GM21381 (cell line): ENCODE measurements around the gene MMP25.

Experiments used
- ATAC-seq: cut with Tn5 transposase; IDR thresholded peaks from one replicate; pipeline ENCODE4 v1.9.1; 2021; ENCODE audit warnings: mild to moderate bottlenecking, moderate library complexity; ENCODE audit not compliant: unreplicated experiment

The MMP25 gene

DNA sequence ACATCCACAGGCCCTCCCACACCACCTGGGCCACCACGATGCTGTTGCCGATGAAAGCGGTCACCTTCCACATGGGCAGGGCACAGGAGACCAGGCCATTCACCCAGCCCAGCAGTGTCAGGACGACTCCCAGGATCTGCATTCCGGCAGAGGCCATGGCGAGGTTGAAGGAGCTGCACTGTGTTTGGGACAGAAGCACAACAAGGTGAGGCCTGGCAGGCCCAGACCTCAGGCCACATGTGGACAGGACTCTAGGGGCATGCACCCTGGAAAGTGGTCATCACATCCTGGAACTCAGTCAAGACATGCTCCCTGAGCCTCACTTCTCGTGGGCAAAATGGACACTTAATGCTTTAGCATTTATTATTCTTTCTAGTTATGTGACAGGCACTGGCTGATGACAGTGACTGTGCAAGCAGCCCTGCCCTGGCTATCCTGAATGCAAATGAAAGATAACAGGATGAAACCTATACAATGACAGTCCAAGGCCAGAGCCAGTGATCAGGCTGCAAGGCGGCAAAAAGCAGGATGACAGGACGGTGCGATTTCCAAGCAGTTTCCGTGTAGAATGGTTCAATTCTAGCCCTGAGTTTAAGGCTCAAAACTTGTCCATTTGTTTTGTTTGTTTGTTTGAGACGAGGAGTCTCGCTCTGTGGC is 30.4 kb upstream of the MMP25 start:
- no peak for ATAC-seq

GRCh38 chr16:3017344-3017743 is 29.0 kb upstream of the MMP25 start:
- no peak for ATAC-seq

DNA sequence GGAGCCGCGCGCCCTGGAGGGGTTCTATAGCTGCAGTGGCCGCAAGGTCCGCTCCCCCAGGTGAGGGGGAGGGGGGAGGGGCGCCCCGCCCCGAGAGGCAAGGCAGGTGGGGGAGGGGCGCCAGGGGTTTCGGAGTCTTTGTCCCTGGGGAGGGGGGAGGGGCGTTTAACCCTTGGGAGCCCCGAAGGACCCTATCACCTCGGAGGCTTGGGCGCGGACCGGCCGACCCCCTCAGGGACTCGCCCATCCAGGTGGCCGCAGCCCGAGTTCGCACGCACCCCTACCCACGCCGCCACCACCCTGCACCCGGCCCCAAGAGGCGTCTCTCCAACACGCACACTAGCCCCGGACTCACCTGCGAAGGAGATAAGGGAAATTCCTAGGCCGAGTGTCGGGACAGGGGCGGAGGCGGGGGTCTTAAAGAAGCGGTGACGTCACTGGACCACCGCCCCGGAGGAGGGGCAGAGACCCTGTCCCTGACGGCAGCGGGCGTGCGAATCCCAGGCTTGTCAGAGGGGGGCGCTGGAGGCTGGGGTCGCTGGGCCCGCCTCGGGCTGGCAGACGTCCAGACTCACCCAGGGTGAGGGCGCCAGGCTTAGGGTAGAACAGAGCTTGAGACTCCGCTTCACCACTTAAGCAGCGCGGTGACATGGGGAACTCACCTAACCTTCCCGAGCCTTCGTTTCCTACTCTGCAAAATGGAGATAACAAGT is 28.4 kb upstream of the MMP25 start, which contains the start of gene CLDN6:
Gene CLDN6, minus strand, starts transcription at position 390 of the 713 bp plus-strand sequence. CDS start 2,162 bp downstream, outside the sequence.
- no peak for ATAC-seq

GRCh38 chr16:3019594-3020246 is 26.6 kb upstream of the MMP25 start:
- ATAC-seq, result no peak

DNA sequence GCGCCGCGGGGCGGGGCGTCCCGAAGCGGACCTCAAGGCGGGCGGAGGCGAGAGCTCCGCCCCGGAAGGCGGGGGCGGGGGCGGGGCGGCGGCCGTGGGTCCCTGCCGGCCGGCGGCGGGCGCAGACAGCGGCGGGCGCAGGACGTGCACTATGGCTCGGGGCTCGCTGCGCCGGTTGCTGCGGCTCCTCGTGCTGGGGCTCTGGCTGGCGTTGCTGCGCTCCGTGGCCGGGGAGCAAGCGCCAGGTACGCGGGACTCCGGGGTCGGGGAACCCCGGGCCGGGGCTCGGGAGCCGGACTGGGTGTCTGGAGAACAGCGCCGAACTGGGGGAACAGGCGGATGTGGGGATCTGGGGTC is 26.1 kb upstream of the MMP25 start, which contains the start of gene TNFRSF12A:
Gene TNFRSF12A, plus strand, starts transcription at position 122 of the 357 bp plus-strand sequence. Its CDS starts 30 bp downstream, at position 152.
- peak; percentile 27 for ATAC-seq

DNA sequence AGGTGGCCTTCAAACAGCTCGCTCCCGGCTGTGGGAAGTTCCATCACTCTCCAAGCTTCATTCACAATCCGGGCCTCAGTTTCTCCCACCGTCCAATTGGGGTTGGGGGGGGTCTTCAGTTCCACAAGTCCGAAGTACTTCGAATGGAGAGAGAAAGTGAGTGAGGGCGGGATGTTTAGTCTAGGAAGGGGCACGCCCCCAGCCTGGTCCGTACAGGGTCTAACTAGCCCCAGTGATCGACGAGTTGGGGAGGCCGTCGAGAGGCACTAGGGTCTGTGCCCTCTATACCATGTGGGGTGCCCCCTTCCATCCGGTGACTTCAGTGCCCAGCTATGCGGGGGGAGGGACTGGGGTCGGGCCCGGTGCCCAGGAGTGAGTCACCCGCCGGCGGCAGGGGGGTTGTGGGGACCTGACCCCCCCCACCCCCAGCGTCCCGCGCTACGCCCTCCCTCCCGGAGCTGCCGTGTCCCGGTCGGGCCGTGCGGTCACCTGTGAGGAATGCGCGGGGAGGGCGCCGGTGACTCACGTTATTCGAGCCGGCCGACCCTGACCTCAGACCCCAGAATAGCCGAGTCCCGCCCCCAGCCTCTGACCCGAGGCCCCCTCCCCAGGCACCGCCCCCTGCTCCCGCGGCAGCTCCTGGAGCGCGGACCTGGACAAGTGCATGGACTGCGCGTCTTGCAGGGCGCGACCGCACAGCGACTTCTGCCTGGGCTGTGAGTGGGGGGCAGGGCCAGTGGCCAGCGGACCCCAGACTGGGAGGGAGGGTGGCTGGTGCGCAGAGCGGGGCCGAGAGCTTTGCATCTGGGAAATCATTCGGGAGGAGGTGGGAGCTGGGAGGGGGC is 25.5 kb upstream of the MMP25 start:
- ATAC-seq, result no peak

DNA sequence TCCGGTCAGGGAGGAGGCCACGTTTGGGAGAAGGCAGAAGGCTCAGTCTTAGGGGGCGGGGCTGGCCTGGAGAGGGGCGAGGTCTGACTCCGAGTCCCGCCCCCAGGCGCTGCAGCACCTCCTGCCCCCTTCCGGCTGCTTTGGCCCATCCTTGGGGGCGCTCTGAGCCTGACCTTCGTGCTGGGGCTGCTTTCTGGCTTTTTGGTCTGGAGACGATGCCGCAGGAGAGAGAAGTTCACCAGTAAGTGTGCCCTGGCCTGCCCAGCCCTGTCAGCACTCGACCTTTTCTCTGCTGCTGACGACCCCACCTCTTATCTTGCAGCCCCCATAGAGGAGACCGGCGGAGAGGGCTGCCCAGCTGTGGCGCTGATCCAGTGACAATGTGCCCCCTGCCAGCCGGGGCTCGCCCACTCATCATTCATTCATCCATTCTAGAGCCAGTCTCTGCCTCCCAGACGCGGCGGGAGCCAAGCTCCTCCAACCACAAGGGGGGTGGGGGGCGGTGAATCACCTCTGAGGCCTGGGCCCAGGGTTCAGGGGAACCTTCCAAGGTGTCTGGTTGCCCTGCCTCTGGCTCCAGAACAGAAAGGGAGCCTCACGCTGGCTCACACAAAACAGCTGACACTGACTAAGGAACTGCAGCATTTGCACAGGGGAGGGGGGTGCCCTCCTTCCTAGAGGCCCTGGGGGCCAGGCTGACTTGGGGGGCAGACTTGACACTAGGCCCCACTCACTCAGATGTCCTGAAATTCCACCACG is 24.7 kb upstream of the MMP25 start:
- ATAC-seq, result no peak

DNA sequence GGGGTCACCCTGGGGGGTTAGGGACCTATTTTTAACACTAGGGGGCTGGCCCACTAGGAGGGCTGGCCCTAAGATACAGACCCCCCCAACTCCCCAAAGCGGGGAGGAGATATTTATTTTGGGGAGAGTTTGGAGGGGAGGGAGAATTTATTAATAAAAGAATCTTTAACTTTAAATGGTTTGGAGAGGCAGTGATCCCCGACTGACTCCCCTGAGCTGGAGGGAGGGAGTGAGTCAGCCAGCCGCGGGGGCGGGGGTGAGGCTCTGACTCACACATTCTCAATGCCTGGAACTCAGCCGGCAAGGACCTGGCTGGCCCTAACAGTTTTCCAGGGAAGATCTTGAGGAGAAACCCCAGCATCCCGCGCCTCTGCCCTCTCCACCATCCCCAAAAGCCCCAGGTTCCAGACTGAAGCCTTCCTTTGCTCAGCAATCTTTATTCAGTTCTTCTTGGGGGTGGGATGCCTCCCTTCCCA is 24.1 kb upstream of the MMP25 start:
- no peak for ATAC-seq

DNA sequence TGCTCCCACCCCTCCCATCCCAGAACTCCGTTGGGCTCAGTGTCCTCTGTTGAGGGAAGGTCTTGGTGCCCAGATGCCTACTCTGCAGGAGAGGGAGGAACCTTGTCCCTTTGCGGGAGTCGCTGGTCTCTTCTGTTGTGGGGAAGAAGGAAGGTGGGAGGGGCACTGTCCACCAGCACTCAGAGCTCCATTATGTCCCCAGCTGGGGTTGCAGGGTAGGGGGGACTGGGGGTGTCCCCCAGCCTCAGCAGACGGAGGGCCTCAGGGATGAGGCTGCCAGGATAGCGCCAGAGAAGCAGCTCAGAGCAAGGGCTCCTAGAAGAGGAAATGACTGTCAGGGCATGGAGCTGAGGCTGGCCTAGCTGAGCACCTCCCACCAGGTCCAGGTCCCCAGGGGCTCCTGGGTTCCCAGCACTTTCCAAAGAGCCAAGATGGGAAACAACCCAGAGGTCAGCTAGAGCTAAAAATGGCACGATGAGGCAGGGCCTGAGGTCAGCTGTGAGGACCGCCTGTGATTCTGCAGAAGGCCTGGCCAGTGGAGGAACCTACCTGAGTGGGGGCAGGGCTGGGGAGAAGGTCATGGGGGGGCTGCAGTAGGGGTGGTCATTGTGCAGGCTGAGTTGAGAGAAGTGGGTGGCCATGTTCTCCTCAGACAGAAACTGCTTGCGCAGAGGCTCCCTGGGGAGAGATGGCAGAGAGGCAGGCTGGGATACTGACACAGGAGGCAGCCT is 23.5 kb upstream of the MMP25 start:
- no peak for ATAC-seq

- no peak for ATAC-seq
These were observed 23.0 kb upstream of the MMP25 start for GRCh38 chr16:3023415-3023668.

- peak; percentile 72 for ATAC-seq
These were observed 22.5 kb upstream of the MMP25 start, which contains the start of the genes HCFC1R1 and THOC6 for GRCh38 chr16:3023669-3024478. HCFC1R1 (minus strand) TSS chr16:3023942; CDS start chr16:3023941, 1 bp downstream. THOC6 (plus strand) TSS chr16:3024035; CDS start chr16:3024327, 292 bp downstream.

GRCh38 chr16:3025032-3026002 is 21.0 kb upstream of the MMP25 start:
- no peak for ATAC-seq

DNA sequence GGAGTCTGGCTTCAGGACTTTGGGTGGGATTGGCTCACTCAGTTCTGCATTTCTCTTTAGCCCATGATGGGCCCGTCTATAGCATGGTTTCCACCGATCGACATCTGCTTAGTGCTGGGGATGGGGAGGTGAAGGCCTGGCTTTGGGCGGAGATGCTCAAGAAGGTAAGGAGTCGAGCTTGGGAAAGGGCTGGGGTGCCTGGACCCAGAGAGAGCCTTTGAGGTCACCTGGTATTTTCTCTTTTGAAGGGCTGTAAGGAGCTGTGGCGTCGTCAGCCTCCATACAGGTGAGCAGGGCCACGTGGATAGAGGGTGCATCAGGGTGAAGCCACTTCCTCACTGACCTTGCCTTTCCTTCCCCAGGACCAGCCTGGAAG is 20.4 kb upstream of the MMP25 start:
- ATAC-seq, result no peak

DNA sequence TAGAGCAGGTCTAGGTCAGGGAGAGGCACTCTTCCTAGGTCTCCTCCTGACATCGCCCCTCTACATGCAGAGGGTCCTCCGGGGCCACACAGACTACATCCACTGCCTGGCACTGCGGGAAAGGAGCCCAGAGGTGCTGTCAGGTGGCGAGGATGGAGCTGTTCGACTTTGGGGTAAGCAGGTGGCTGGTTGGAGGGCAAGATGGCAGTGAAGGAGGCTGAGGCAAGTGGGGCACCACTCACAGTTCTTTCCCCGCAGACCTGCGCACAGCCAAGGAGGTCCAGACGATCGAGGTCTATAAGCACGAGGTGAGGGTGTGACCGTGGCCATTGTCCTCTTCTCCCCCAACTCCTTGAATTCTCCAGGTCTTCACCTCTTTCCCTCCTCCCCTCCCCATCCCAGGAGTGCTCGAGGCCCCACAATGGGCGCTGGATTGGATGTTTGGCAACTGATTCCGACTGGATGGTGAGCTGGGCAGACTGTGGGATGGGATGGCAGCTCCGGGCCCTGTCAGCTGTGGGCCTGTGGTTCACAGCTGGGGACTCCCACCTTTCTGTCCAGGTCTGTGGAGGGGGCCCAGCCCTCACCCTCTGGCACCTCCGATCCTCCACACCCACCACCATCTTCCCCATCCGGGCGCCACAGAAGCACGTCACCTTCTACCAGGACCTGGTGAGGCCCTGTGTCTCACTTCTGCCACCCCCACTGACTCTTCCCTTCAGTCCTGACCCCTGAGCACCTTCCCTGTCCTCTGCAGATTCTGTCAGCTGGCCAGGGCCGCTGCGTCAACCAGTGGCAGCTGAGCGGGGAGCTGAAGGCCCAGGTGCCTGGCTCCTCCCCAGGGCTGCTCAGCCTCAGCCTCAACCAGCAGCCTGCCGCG is 19.5 kb upstream of the MMP25 start:
- no peak for ATAC-seq

GRCh38 chr16:3027489-3027795 is 18.9 kb upstream of the MMP25 start:
- no peak for ATAC-seq

GRCh38 chr16:3027983-3028715 is 18.2 kb upstream of the MMP25 start:
- ATAC-seq, result no peak
